Lower leg skin (tissue), 3 donors: ENCODE results near the gene CXCR5.

Source experiments
- CTCF ChIP-seq, 3 donors: fragments of 450-650 bp; IDR thresholded peaks; one replicate each; pipeline ENCODE4 v1.5.1; 2016; ENCODE audit warnings: antibody characterized with exemption in 3 of 3, mild to moderate bottlenecking in 3 of 3, moderate library complexity in 2 of 3
- POLR2A ChIP-seq, 2 donors: fragments of 450-650 bp; IDR thresholded peaks; one replicate each; pipeline ENCODE4 v1.6.1; 2016 to 2017; ENCODE audit warnings: antibody characterized with exemption in 2 of 2, mild to moderate bottlenecking in 1 of 2, moderate library complexity in 1 of 2

DNA sequence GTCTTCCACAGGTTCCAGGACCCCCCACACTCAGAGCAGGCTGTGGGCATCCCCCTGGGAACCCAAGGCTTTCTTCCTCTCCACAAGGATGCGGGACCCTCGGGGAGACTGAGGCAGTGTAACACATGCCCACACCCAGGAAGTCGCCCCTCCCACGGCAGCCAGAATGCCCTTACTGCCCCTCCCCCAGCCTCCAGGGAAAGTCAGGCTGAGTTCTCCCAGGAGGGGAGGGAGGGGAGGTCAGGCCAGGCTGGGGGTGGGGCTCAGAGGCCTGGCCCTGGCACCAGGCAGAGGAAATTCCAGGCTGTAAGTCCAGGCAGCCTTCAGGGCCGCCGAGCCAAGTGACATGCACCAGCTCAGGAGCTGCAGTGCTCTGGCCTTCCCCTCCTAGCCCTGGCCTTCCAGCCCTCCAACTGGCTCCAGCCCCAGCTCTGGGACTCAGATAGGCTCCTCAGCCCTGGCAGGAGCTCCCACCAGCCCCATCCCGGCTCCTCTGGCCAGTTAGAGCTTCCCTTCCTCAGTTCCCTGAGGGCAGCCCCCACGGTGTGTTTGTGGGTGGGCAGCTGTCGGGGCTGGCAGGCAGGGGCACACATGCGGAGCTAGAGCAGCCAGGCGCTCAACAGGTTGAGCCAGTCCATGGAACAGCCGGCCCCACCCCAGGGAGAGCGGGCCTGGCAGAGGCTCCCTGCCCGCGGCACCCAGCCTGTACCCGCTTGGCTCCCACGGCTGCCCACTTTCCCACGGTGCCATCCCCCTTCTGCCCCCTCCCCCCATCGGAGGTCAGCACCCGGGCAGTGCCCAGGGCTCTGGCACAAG lies 38.4 kb downstream of the CXCR5 start:
- TF ChIP-seq CTCF (IDR thresholded peaks at IDR 0.05), result no peak
- no peak for TF ChIP-seq POLR2A (IDR thresholded peaks at IDR 0.05)
